H1 (cell line): Measurements from ENCODE around the gene CNNM4. TPM values are rescaled to one million over a fixed set of nuclear protein-coding genes. Genes with fewer than 3 reads are reported as not detected.

ENCODE experiments used
- POU5F1 ChIP-seq: IDR thresholded peaks from 2 replicates; pipeline ENCODE4 v1.6.1; 2011; ENCODE audit warnings: low read depth, mild to moderate bottlenecking, low read length, moderate library complexity
- SP4 ChIP-seq: IDR thresholded peaks from 2 replicates; pipeline ENCODE4 v1.6.1; 2012; ENCODE audit warnings: low read length, inconsistent platforms
- polyA plus RNA-seq, 7 experiments: library from polyadenylated mRNA; depleted of rRNA in 3 of 7; stranded (reverse) in 5 of 7; unstranded in 2 of 7; fragments of >200 nt in 5 of 7; fragments of 200-250 nt in 2 of 7; gene quantifications; 1 replicate in 5 of 7; 2 replicates in 1 of 7; 4 replicates in 1 of 7; pipeline versions ENCODE4 v1.2.1 to v1.2.3, GENCODE V29; 2011 to 2013; ENCODE audit warnings: missing spikeins in 2 of 7, mixed read lengths in 2 of 7
- total RNA-seq: library from RNA; stranded (reverse); fragmentation: NEBNext Ultra II Directional; extraction: Animal tissue kit (Norgen Biotek cat#: 25700); gene quantifications from 2 replicates; pipeline ENCODE4 v1.2.1, GENCODE V29; 2021
- TF ChIP-seq, protein P1 (sequence below): fragments of 300-600 bp; sonication (generic); IDR thresholded peaks from 2 replicates; pipeline ENCODE4 v1.7.1; 2012; ENCODE audit warnings: low read length, moderate library complexity, mild to moderate bottlenecking, inconsistent platforms; ENCODE audit not compliant: insufficient replicate concordance

The CNNM4 gene
- total and polyA plus RNA-seq, 2 of the 8 experiments (the other 6 are each of a cell fraction or from before 2014, with no cell fraction given), result 10.3 to 11.0 TPM

- TF ChIP-seq, protein P1, sequence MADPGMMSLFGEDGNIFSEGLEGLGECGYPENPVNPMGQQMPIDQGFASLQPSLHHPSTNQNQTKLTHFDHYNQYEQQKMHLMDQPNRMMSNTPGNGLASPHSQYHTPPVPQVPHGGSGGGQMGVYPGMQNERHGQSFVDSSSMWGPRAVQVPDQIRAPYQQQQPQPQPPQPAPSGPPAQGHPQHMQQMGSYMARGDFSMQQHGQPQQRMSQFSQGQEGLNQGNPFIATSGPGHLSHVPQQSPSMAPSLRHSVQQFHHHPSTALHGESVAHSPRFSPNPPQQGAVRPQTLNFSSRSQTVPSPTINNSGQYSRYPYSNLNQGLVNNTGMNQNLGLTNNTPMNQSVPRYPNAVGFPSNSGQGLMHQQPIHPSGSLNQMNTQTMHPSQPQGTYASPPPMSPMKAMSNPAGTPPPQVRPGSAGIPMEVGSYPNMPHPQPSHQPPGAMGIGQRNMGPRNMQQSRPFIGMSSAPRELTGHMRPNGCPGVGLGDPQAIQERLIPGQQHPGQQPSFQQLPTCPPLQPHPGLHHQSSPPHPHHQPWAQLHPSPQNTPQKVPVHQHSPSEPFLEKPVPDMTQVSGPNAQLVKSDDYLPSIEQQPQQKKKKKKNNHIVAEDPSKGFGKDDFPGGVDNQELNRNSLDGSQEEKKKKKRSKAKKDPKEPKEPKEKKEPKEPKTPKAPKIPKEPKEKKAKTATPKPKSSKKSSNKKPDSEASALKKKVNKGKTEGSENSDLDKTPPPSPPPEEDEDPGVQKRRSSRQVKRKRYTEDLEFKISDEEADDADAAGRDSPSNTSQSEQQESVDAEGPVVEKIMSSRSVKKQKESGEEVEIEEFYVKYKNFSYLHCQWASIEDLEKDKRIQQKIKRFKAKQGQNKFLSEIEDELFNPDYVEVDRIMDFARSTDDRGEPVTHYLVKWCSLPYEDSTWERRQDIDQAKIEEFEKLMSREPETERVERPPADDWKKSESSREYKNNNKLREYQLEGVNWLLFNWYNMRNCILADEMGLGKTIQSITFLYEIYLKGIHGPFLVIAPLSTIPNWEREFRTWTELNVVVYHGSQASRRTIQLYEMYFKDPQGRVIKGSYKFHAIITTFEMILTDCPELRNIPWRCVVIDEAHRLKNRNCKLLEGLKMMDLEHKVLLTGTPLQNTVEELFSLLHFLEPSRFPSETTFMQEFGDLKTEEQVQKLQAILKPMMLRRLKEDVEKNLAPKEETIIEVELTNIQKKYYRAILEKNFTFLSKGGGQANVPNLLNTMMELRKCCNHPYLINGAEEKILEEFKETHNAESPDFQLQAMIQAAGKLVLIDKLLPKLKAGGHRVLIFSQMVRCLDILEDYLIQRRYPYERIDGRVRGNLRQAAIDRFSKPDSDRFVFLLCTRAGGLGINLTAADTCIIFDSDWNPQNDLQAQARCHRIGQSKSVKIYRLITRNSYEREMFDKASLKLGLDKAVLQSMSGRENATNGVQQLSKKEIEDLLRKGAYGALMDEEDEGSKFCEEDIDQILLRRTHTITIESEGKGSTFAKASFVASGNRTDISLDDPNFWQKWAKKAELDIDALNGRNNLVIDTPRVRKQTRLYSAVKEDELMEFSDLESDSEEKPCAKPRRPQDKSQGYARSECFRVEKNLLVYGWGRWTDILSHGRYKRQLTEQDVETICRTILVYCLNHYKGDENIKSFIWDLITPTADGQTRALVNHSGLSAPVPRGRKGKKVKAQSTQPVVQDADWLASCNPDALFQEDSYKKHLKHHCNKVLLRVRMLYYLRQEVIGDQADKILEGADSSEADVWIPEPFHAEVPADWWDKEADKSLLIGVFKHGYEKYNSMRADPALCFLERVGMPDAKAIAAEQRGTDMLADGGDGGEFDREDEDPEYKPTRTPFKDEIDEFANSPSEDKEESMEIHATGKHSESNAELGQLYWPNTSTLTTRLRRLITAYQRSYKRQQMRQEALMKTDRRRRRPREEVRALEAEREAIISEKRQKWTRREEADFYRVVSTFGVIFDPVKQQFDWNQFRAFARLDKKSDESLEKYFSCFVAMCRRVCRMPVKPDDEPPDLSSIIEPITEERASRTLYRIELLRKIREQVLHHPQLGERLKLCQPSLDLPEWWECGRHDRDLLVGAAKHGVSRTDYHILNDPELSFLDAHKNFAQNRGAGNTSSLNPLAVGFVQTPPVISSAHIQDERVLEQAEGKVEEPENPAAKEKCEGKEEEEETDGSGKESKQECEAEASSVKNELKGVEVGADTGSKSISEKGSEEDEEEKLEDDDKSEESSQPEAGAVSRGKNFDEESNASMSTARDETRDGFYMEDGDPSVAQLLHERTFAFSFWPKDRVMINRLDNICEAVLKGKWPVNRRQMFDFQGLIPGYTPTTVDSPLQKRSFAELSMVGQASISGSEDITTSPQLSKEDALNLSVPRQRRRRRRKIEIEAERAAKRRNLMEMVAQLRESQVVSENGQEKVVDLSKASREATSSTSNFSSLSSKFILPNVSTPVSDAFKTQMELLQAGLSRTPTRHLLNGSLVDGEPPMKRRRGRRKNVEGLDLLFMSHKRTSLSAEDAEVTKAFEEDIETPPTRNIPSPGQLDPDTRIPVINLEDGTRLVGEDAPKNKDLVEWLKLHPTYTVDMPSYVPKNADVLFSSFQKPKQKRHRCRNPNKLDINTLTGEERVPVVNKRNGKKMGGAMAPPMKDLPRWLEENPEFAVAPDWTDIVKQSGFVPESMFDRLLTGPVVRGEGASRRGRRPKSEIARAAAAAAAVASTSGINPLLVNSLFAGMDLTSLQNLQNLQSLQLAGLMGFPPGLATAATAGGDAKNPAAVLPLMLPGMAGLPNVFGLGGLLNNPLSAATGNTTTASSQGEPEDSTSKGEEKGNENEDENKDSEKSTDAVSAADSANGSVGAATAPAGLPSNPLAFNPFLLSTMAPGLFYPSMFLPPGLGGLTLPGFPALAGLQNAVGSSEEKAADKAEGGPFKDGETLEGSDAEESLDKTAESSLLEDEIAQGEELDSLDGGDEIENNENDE, result no peak
- TF ChIP-seq SP4 (no peak), POU5F1 (no peak)
Observed at GRCh38 chr2:96798733-96799622, 38.3 kb downstream of the CNNM4 start (continued).
